ENCODE data around the gene POLR2F. TPM values are rescaled to one million over a fixed set of nuclear protein-coding genes. Genes with fewer than 3 reads are reported as not detected.
"Not testable (repeated sequence)": the region's sequence is repeated elsewhere in the genome, so short reads cannot be mapped to it uniquely, and the experiment has no call there.

POLR2F gene
- total RNA-seq, 4 donors from 2014 or later = 84.1 to 152 (median 134) TPM

- Histone ChIP-seq H3K36me3 (peaks cover 0 to 20% of the 10 kb centered on the region in 2 donors), H3K4me3 (peak overlapping the region; percentile 76 to 100 (median 96)), H3K27me3 (no peaks in the 10 kb centered on the region), H3K27ac (no peak overlapping the region), H3K9me3 (no peaks in the 10 kb centered on the region), H3K4me1 (peaks cover 18 to 31% of the 10 kb centered on the region in 2 donors)
- TF ChIP-seq CTCF (IDR thresholded peaks at IDR 0.05 in 4 of 5, conservative IDR thresholded peaks at IDR 0.05 in 1 of 5) = no peak
- no peak for TF ChIP-seq POLR2A (IDR thresholded peaks at IDR 0.05)
- no peak for ATAC-seq
- in situ Hi-C loops (cut with MboI; ENCODE audit: low sequenced_read_pairs in 4 of 4) = loop anchor here in 2 of 4 donors (10.0 to 25.0 kb wide), 2 partner anchors 140 to 142 kb away; partner anchors contain the start of genes GALR3 (in 1 of the 2) and GCAT (in 1 of the 2)
- DNase-seq = no peak
- intact Hi-C loops (cut with DNase I; ENCODE audit: low total_unique reads) = no loop called here
Measured at GRCh38 chr22:37954686-37955085, 1.2 kb downstream of the POLR2F start.

GRCh38 chr22:37955825-37956397 lies 2.4 kb downstream of the POLR2F start:
- in situ Hi-C loops (cut with MboI; ENCODE audit: low sequenced_read_pairs in 4 of 4) = loop anchor here in 2 of 4 donors (10.0 to 25.0 kb wide), 2 partner anchors 141 to 144 kb away; partner anchors contain the start of genes GALR3 (in 1 of the 2) and GCAT (in 1 of the 2)
- ATAC-seq; DNase-seq; H3K9me3 ChIP-seq; H3K27me3 ChIP-seq; H3K4me3 ChIP-seq; intact Hi-C loops (cut with DNase I; ENCODE audit: low total_unique reads); H3K27ac ChIP-seq: not testable (repeated sequence)
- H3K4me1 ChIP-seq = peaks cover 18 to 31% of the 10 kb centered on the region in 2 donors
- H3K36me3 ChIP-seq = peaks cover 0 to 33% of the 10 kb centered on the region in 2 donors

- Histone ChIP-seq H3K27ac (peak overlapping the region; percentile 29 to 66 (median 50)), H3K9me3 (no peaks in the 10 kb centered on the region), H3K4me1 (peaks cover 18 to 31% of the 10 kb centered on the region in 2 donors), H3K27me3 (no peaks in the 10 kb centered on the region), H3K4me3 (no peak overlapping the region), H3K36me3 (peaks cover 0 to 46% of the 10 kb centered on the region in 2 donors)
- intact Hi-C loops (cut with DNase I; ENCODE audit: low total_unique reads) (no loop called here), in situ Hi-C loops (cut with MboI; ENCODE audit: low sequenced_read_pairs in 4 of 4) (loop anchor here in 2 of 4 donors (10.0 to 25.0 kb wide), 2 partner anchors 142 to 145 kb away; partner anchors contain the start of genes GALR3 (in 1 of the 2) and GCAT (in 1 of the 2))
- no peak for DNase-seq
- TF ChIP-seq CTCF (IDR thresholded peaks at IDR 0.05 in 4 of 5, conservative IDR thresholded peaks at IDR 0.05 in 1 of 5) (no peak), POLR2A (IDR thresholded peaks at IDR 0.05) (no peak)
- ATAC-seq = peak; percentile 36 to 43
Measured at GRCh38 chr22:37957232-37957631, 3.7 kb downstream of the POLR2F start.

- in situ Hi-C loops (cut with MboI; ENCODE audit: low sequenced_read_pairs in 4 of 4) (loop anchor here in 2 of 4 donors (10.0 to 25.0 kb wide), 2 partner anchors 145 to 147 kb away; partner anchors contain the start of genes GALR3 (in 1 of the 2) and GCAT (in 1 of the 2)), intact Hi-C loops (cut with DNase I; ENCODE audit: low total_unique reads) (no loop called here)
- TF ChIP-seq POLR2A (IDR thresholded peaks at IDR 0.05) (no peak), CTCF (IDR thresholded peaks at IDR 0.05 in 4 of 5, conservative IDR thresholded peaks at IDR 0.05 in 1 of 5) (no peak)
- Histone ChIP-seq H3K9me3 (no peaks in the 10 kb centered on the region), H3K4me1 (peaks cover 17 to 20% of the 10 kb centered on the region in 2 donors), H3K27me3 (no peaks in the 10 kb centered on the region), H3K4me3 (no peak overlapping the region), H3K36me3 (peaks cover 0 to 55% of the 10 kb centered on the region in 2 donors), H3K27ac (no peak overlapping the region)
- DNase-seq (no peak), ATAC-seq (no peak)
Measured at GRCh38 chr22:37959231-37959825, 5.8 kb downstream of the POLR2F start.

- H3K4me3 ChIP-seq = no peak overlapping the region
- intact Hi-C loops (cut with DNase I; ENCODE audit: low total_unique reads) = no loop called here
- in situ Hi-C loops (cut with MboI; ENCODE audit: low sequenced_read_pairs in 4 of 4) = loop anchor here in 1 of 4 donors (25.0 kb wide), 1 partner anchor 149 kb away; the partner anchor contains the start of genes GALR3 and GCAT
- peaks cover 14 to 16% of the 10 kb centered on the region in 2 donors for H3K4me1 ChIP-seq
- H3K27me3 ChIP-seq = no peaks in the 10 kb centered on the region
- DNase-seq (no peak), ATAC-seq (no peak)
- no peak for TF ChIP-seq CTCF (IDR thresholded peaks at IDR 0.05 in 4 of 5, conservative IDR thresholded peaks at IDR 0.05 in 1 of 5)
- no peak for TF ChIP-seq POLR2A (IDR thresholded peaks at IDR 0.05)
- peaks cover 0 to 55% of the 10 kb centered on the region in 2 donors for H3K36me3 ChIP-seq
- H3K9me3 ChIP-seq = no peaks in the 10 kb centered on the region
- no peak overlapping the region for H3K27ac ChIP-seq
Measured at GRCh38 chr22:37961062-37961461, 7.6 kb downstream of the POLR2F start.
